ENCODE data around the gene SLIT3.
A peak's percentile ranks its signal among the peaks of the same experiment; 100 is the strongest.

SLIT3 gene

GRCh38 chr5:168921147-168921866, 379.6 kb downstream of the SLIT3 start:
- no peaks in the 10 kb centered on the region for H3K79me2 ChIP-seq (ENCODE audit: insufficient read depth, low read length)
- no peak overlapping the region for H3K27ac ChIP-seq (ENCODE audit: low read depth, low read length)
- H3F3A ChIP-seq (ENCODE audit: insufficient read depth) = no peaks in the 10 kb centered on the region
- H3K4me2 ChIP-seq (ENCODE audit: low read depth, low read length, poor library complexity, severe bottlenecking) = no peak overlapping the region
- H2AFZ ChIP-seq (ENCODE audit: low read depth, low read length, severe bottlenecking) = no peak overlapping the region
- no peak overlapping the region for H3K4me3 ChIP-seq (ENCODE audit: insufficient read depth, low read length, poor library complexity, severe bottlenecking)
- H3K9ac ChIP-seq (ENCODE audit: low read length) = no peak overlapping the region
- no peaks in the 10 kb centered on the region for H3K27me3 ChIP-seq (ENCODE audit: low read length)
- no peaks in the 10 kb centered on the region for H4K20me1 ChIP-seq (ENCODE audit: low read depth, low read length)
- H3K9me3 ChIP-seq (ENCODE audit: insufficient read depth, low read length) = no peaks in the 10 kb centered on the region
- H3K36me3 ChIP-seq (ENCODE audit: low read length) = no peaks in the 10 kb centered on the region
- no peaks in the 10 kb centered on the region for H3K9me2 ChIP-seq (replicated peaks; ENCODE audit: insufficient read depth, low read length)
- no peak for TF ChIP-seq EZH2phosphoT487 (conservative IDR thresholded peaks at IDR 0.05; ENCODE audit: low read length)
- TF ChIP-seq, protein P1, sequence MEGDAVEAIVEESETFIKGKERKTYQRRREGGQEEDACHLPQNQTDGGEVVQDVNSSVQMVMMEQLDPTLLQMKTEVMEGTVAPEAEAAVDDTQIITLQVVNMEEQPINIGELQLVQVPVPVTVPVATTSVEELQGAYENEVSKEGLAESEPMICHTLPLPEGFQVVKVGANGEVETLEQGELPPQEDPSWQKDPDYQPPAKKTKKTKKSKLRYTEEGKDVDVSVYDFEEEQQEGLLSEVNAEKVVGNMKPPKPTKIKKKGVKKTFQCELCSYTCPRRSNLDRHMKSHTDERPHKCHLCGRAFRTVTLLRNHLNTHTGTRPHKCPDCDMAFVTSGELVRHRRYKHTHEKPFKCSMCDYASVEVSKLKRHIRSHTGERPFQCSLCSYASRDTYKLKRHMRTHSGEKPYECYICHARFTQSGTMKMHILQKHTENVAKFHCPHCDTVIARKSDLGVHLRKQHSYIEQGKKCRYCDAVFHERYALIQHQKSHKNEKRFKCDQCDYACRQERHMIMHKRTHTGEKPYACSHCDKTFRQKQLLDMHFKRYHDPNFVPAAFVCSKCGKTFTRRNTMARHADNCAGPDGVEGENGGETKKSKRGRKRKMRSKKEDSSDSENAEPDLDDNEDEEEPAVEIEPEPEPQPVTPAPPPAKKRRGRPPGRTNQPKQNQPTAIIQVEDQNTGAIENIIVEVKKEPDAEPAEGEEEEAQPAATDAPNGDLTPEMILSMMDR (IDR thresholded peaks at IDR 0.05; ENCODE audit: insufficient read depth, low read length, poor library complexity, severe bottlenecking) = no peak

DNA sequence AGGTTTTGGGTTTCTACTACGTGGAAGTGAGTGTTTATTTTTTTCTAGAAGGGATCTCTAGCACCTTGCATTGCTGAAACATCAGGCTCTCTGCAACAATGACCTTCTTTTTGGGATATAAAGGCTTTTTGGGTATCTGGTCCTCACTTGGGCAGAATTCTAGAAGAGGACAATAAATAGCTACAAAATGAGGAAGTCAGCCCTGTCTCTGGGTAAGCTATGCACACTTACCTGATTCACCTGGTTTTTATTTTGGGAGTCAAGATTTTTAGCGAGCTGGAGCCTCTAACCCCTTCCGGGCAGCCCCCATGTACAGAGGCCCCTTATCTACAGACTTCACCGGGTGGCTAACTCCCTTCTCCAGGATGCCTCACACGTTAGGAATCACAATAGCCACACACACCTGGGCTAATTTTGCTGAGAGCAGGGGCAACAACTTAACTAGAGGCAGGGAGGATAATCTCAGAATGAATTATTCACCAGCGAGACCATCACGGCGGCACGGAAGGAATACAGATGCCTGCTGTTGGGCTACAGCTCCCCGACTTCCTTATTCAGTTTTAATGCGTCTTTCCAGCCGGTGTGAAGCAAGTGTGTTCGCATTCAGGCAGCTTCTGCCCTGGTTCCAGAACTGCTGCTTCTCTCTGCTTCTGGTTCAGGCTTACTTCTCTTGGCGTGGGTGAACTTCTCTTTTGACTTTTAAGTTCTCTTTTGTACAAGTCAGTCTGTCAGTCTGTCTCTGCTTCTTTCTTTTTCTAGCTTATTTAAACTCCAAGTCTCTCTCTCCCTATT, 380.7 kb downstream of the SLIT3 start:
- TF ChIP-seq, protein P1 (IDR thresholded peaks at IDR 0.05; ENCODE audit: insufficient read depth, low read length, poor library complexity, severe bottlenecking) = no peak
- TF ChIP-seq EZH2phosphoT487 (conservative IDR thresholded peaks at IDR 0.05; ENCODE audit: low read length) = no peak

DNA sequence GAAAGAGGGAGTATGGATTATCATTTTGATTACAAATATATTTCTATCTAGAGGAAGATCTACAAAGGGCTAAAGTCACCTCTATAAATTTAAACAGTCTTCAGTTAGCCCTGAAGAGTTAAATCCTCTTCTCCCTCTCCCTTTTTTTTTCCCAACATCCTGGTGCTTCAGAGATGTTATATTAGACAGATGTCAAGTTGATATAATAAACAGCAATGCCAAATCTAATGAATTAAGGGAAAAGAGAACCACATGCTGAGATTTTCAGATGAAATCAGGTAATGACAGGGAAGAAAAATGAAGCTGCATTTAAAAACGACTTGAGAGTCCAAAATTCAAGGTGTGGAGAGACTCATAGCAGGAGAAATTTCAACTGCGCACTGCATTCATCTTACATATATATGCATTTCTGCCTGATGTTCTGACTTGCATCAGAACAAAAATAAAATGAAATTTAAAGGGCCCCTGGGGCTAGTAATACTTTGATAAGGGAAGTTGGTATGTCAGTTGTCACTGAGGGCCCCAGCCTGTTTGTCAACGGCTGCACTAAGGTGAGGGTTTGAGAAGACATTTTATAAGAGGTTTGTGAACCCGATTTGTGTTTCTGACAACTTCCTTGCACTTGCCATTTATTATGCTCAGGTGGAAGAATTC, 382.9 kb downstream of the SLIT3 start:
- H3K9ac ChIP-seq (ENCODE audit: low read length) = no peak overlapping the region
- no peaks in the 10 kb centered on the region for H3K27me3 ChIP-seq (ENCODE audit: low read length)
- H3K79me2 ChIP-seq (ENCODE audit: insufficient read depth, low read length) = no peaks in the 10 kb centered on the region
- no peak overlapping the region for H3K4me2 ChIP-seq (ENCODE audit: low read depth, low read length, poor library complexity, severe bottlenecking)
- H4K20me1 ChIP-seq (ENCODE audit: low read depth, low read length) = no peaks in the 10 kb centered on the region
- no peak overlapping the region for H3K27ac ChIP-seq (ENCODE audit: low read depth, low read length)
- TF ChIP-seq, protein P1 (IDR thresholded peaks at IDR 0.05; ENCODE audit: insufficient read depth, low read length, poor library complexity, severe bottlenecking) = no peak
- no peak for TF ChIP-seq EZH2phosphoT487 (conservative IDR thresholded peaks at IDR 0.05; ENCODE audit: low read length)
- H3K9me2 ChIP-seq (replicated peaks; ENCODE audit: insufficient read depth, low read length) = no peaks in the 10 kb centered on the region
- H3F3A ChIP-seq (ENCODE audit: insufficient read depth) = no peaks in the 10 kb centered on the region
- H3K4me3 ChIP-seq (ENCODE audit: insufficient read depth, low read length, poor library complexity, severe bottlenecking) = no peak overlapping the region
- no peak overlapping the region for H2AFZ ChIP-seq (ENCODE audit: low read depth, low read length, severe bottlenecking)
- H3K9me3 ChIP-seq (ENCODE audit: insufficient read depth, low read length) = no peaks in the 10 kb centered on the region
- no peaks in the 10 kb centered on the region for H3K36me3 ChIP-seq (ENCODE audit: low read length)

More for the DNA sequence above, 380.7 kb downstream of the SLIT3 start:
- Histone ChIP-seq H3K36me3 (ENCODE audit: low read length) (no peaks in the 10 kb centered on the region), H3K4me2 (ENCODE audit: low read depth, low read length, poor library complexity, severe bottlenecking) (peak overlapping the region; percentile 12), H3K4me3 (ENCODE audit: insufficient read depth, low read length, poor library complexity, severe bottlenecking) (no peak overlapping the region), H2AFZ (ENCODE audit: low read depth, low read length, severe bottlenecking) (no peak overlapping the region), H3K27me3 (ENCODE audit: low read length) (no peaks in the 10 kb centered on the region), H3K79me2 (ENCODE audit: insufficient read depth, low read length) (no peaks in the 10 kb centered on the region), H3K9me2 (replicated peaks; ENCODE audit: insufficient read depth, low read length) (no peaks in the 10 kb centered on the region), H3F3A (ENCODE audit: insufficient read depth) (no peaks in the 10 kb centered on the region), H3K9ac (ENCODE audit: low read length) (no peak overlapping the region), H3K9me3 (ENCODE audit: insufficient read depth, low read length) (no peaks in the 10 kb centered on the region), H4K20me1 (ENCODE audit: low read depth, low read length) (no peaks in the 10 kb centered on the region), H3K27ac (ENCODE audit: low read depth, low read length) (no peak overlapping the region)

Data from SU-DHL-6 (cell line).